Hepatocyte (in vitro differentiated cells): Measurements from ENCODE around the gene IGF2. TPM values are rescaled to one million over a fixed set of nuclear protein-coding genes. Genes with fewer than 3 reads are reported as not detected.

Experiments used
- DNase-seq: peaks from one replicate; pipeline ENCODE4 v3.0.0-alpha.2; 2016; ENCODE audit warnings: low spot score
- H2AFZ ChIP-seq: fragments of 200-600 bp; sonication (generic); 2 replicates; pipeline ENCODE4 v1.6.0; 2016; ENCODE audit warnings: antibody characterized with exemption, mild to moderate bottlenecking
- H3K27ac ChIP-seq: fragments of 200-600 bp; sonication (generic); 2 replicates; pipeline ENCODE4 v1.5.1; 2016; ENCODE audit warnings: mild to moderate bottlenecking
- H3K27me3 ChIP-seq: fragments of 200-600 bp; sonication (generic); 2 replicates; pipeline ENCODE4 v1.6.1; 2016
- H3K36me3 ChIP-seq: fragments of 200-600 bp; sonication (generic); replicated peaks from 2 replicates; pipeline ENCODE4 v1.5.1; 2016; ENCODE audit warnings: low read depth; ENCODE audit not compliant: insufficient read depth
- H3K4me1 ChIP-seq: fragments of 200-600 bp; sonication (generic); 2 replicates; pipeline ENCODE4 v1.5.1; 2016; ENCODE audit warnings: mild to moderate bottlenecking, moderate library complexity; ENCODE audit not compliant: insufficient read depth
- H3K4me2 ChIP-seq: fragments of 200-600 bp; sonication (generic); 2 replicates; pipeline ENCODE4 v1.6.0; 2016
- H3K4me3 ChIP-seq: fragments of 200-600 bp; sonication (generic); 2 replicates; pipeline ENCODE4 v1.5.1; 2016; ENCODE audit warnings: mild to moderate bottlenecking
- H3K79me2 ChIP-seq: fragments of 200-600 bp; sonication (generic); 2 replicates; pipeline ENCODE4 v1.6.0; 2017; ENCODE audit warnings: mild to moderate bottlenecking
- H3K9me2 ChIP-seq: fragments of 200-600 bp; sonication (generic); replicated peaks from 2 replicates; pipeline ENCODE4 v1.6.0; 2017; ENCODE audit warnings: mild to moderate bottlenecking; ENCODE audit not compliant: insufficient read depth
- H3K9me3 ChIP-seq: fragments of 200-600 bp; sonication (generic); 2 replicates; pipeline ENCODE4 v1.5.1; 2016; ENCODE audit warnings: low read depth, mild to moderate bottlenecking
- H4K20me1 ChIP-seq: fragments of 200-600 bp; sonication (generic); 2 replicates; pipeline ENCODE4 v1.6.0; 2016; ENCODE audit warnings: mild to moderate bottlenecking; ENCODE audit not compliant: insufficient read depth, poor library complexity, severe bottlenecking
- EZH2 ChIP-seq: fragments of 200-600 bp; sonication (generic); IDR thresholded peaks from 2 replicates; pipeline ENCODE4 v1.6.1; 2016; ENCODE audit warnings: antibody characterized with exemption, mild to moderate bottlenecking, borderline replicate concordance
- EZH2phosphoT487 ChIP-seq: fragments of 200-600 bp; sonication (generic); IDR thresholded peaks from one replicate; pipeline ENCODE4 v1.6.1; 2018; ENCODE audit warnings: antibody characterized with exemption, mild to moderate bottlenecking, low read depth, moderate library complexity; ENCODE audit not compliant: unreplicated experiment, severe bottlenecking
- WGBS: methylation state at CpG from one replicate; pipeline ENCODE4 v1.1.6; 2016; ENCODE audit warnings: low lambda C conversion rate; ENCODE audit errors: missing lambda C conversion rate; 5-methylcytosine and 5-hydroxymethylcytosine counted together
- polyA plus RNA-seq: library from polyadenylated mRNA; unstranded; fragments of >200 nt; fragmentation: Nextera tagmentation; extraction: Ambion mirVana; gene quantifications from 2 replicates; pipeline ENCODE4 v1.2.1, GENCODE V29; 2016
- total RNA-seq: library from RNA; depleted of rRNA; stranded (reverse); fragments of >200 nt; gene quantifications from 2 replicates; pipeline ENCODE4 v1.2.3, GENCODE V29; 2014
- TF ChIP-seq, protein P1 (sequence below): fragments of 200-600 bp; sonication (generic); IDR thresholded peaks from 2 replicates; pipeline ENCODE4 v1.5.1; 2016; ENCODE audit warnings: antibody characterized with exemption, mild to moderate bottlenecking; ENCODE audit not compliant: poor library complexity

Gene IGF2
- total and polyA plus RNA-seq, 2 experiments from 2014 or later, result 1,507 to 2,911 TPM

- DNase-seq, result no peak
- H3K9me2 ChIP-seq, result no peaks in the 10 kb centered on the region
- H3K9me3 ChIP-seq, result no peaks in the 10 kb centered on the region
- no peaks in the 10 kb centered on the region for H3K79me2 ChIP-seq
- no peak overlapping the region for H3K4me3 ChIP-seq
- H4K20me1 ChIP-seq, result no peaks in the 10 kb centered on the region
- 96% methylated on average over 25 of the region's 25 CpGs for WGBS
- H3K27me3 ChIP-seq, result no peaks in the 10 kb centered on the region
- no peak for TF ChIP-seq EZH2
- TF ChIP-seq EZH2phosphoT487, result no peak
- TF ChIP-seq, protein P1, sequence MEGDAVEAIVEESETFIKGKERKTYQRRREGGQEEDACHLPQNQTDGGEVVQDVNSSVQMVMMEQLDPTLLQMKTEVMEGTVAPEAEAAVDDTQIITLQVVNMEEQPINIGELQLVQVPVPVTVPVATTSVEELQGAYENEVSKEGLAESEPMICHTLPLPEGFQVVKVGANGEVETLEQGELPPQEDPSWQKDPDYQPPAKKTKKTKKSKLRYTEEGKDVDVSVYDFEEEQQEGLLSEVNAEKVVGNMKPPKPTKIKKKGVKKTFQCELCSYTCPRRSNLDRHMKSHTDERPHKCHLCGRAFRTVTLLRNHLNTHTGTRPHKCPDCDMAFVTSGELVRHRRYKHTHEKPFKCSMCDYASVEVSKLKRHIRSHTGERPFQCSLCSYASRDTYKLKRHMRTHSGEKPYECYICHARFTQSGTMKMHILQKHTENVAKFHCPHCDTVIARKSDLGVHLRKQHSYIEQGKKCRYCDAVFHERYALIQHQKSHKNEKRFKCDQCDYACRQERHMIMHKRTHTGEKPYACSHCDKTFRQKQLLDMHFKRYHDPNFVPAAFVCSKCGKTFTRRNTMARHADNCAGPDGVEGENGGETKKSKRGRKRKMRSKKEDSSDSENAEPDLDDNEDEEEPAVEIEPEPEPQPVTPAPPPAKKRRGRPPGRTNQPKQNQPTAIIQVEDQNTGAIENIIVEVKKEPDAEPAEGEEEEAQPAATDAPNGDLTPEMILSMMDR, result no peak
- H3K4me2 ChIP-seq, result no peak overlapping the region
- no peak overlapping the region for H3K27ac ChIP-seq
- no peak overlapping the region for H2AFZ ChIP-seq
- no peaks in the 10 kb centered on the region for H3K36me3 ChIP-seq
- peaks cover 12% of the 10 kb centered on the region for H3K4me1 ChIP-seq
Observed at GRCh38 chr11:2103668-2104523, 35.3 kb downstream of the IGF2 start.

DNA sequence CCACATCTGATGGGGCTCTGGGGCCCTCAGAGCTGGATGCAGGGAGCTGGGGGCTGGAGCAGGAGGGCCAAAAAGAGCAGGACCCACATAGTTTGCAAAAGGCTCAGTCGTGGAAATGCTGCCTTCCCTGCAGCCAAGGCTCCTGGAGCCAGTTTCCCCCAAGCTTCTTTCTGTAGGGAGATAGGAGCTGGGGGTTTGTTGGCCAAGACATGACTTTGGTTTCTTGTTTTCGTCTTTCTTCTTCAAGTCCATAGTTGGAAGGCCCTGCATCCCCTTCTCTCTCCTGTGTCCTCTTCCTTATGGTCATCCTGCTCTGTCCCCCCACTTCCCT lies 36.3 kb downstream of the IGF2 start:
- Histone ChIP-seq H3K36me3 (no peaks in the 10 kb centered on the region), H3K27ac (no peak overlapping the region), H4K20me1 (no peaks in the 10 kb centered on the region), H3K4me3 (no peak overlapping the region), H3K4me1 (peaks cover 15% of the 10 kb centered on the region), H3K4me2 (no peak overlapping the region), H3K9me2 (no peaks in the 10 kb centered on the region), H2AFZ (no peak overlapping the region), H3K79me2 (no peaks in the 10 kb centered on the region), H3K9me3 (no peaks in the 10 kb centered on the region), H3K27me3 (no peaks in the 10 kb centered on the region)
- 78% methylated on average over 2 of the region's 2 CpGs for WGBS
- no peak for DNase-seq
- TF ChIP-seq, protein P1, result no peak
- TF ChIP-seq EZH2 (no peak), EZH2phosphoT487 (no peak)

DNA sequence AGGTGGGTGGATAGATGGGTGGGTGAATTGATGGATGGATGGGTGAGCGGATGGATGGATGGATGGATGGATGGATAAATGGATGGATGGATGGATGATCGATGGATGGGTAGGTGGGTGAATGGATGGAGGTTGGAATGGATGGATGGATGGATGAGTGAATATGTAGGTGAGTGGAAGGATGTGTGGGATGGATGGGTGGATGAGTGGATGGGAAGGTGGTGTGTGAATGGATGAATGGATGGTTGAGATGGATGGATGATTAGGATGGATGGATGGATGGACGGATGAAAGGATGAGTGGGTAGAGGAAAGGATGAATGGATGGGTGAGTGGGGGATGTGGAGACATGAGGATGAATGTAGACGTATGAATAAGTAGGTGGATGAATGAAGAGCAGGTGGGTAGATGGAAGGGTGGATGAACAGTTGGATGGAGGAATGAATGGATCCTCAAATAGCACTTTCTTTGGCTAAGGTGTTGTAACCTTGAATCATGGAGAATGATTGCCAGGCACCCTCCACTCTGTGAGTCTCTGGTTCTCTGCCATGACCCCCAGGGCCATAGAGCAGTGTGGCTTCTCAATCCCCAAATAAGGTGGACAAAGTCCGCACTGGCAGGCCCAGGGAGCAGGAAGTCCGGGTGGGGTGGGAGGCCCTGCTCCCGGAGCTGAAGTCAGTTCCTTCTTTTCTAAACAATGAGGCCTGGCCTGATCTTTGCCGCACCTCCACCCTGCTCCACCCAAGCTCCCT lies 36.9 kb downstream of the IGF2 start:
- Histone ChIP-seq H3K27me3 (no peaks in the 10 kb centered on the region), H3K27ac (no peak overlapping the region), H2AFZ (no peak overlapping the region), H3K9me2 (no peaks in the 10 kb centered on the region), H3K79me2 (no peaks in the 10 kb centered on the region), H3K4me2 (no peak overlapping the region), H3K36me3 (no peaks in the 10 kb centered on the region), H3K4me3 (no peak overlapping the region), H3K9me3 (no peaks in the 10 kb centered on the region), H4K20me1 (no peaks in the 10 kb centered on the region), H3K4me1 (peaks cover 20% of the 10 kb centered on the region)
- DNase-seq, result no peak
- WGBS, result 85% methylated on average over 8 of the region's 8 CpGs
- TF ChIP-seq, protein P1, result no peak
- no peak for TF ChIP-seq EZH2phosphoT487
- no peak for TF ChIP-seq EZH2
